Measurements from ENCODE around the gene MRPS31.

MRPS31 gene

GRCh38 chr13:40812724-40813445, 41.9 kb upstream of the MRPS31 start:
- TF ChIP-seq CTCF (IDR thresholded peaks at IDR 0.05; ENCODE audit: unreplicated experiment in 3 of 3): no peak

DNA sequence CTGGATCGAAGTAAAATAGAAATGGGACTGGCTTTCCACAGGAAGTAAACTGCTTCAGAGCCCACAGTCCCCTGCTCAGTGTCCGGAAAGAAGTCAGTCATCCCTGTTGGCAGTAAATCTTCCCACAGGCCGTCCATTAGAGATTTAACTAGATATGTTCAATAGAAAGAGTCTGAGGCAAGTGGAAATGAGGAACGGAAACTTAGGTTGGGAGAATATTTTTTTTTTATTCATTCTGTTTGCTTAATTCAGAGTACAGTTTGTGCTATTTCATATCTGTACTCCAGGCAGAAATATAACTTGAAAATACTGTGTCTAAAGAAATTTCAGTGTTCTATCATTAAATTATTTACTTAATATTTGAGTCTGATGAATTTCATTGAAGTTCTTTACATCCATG, 41.1 kb upstream of the MRPS31 start:
- Mint-ChIP-seq H3K4me1 (no peaks in the 10 kb centered on the region), H3K27ac (no peak overlapping the region), H3K36me3 (ENCODE audit: low read depth) (peaks cover 75% of the 10 kb centered on the region), H3K4me3 (no peak overlapping the region), H3K9me3 (peaks cover 26% of the 10 kb centered on the region), H3K27me3 (ENCODE audit: low read depth) (no peaks in the 10 kb centered on the region)
- no peak for TF ChIP-seq CTCF (IDR thresholded peaks at IDR 0.05; ENCODE audit: unreplicated experiment in 3 of 3)

More at GRCh38 chr13:40812724-40813445, 41.9 kb upstream of the MRPS31 start:
- no peaks in the 10 kb centered on the region for H3K4me1 Mint-ChIP-seq
- no peak overlapping the region for H3K4me3 Mint-ChIP-seq
- no peak overlapping the region for H3K27ac Mint-ChIP-seq
- H3K27me3 Mint-ChIP-seq (ENCODE audit: low read depth): no peaks in the 10 kb centered on the region
- H3K9me3 Mint-ChIP-seq: peaks cover 30% of the 10 kb centered on the region
- H3K36me3 Mint-ChIP-seq (ENCODE audit: low read depth): peaks cover 76% of the 10 kb centered on the region

DNA sequence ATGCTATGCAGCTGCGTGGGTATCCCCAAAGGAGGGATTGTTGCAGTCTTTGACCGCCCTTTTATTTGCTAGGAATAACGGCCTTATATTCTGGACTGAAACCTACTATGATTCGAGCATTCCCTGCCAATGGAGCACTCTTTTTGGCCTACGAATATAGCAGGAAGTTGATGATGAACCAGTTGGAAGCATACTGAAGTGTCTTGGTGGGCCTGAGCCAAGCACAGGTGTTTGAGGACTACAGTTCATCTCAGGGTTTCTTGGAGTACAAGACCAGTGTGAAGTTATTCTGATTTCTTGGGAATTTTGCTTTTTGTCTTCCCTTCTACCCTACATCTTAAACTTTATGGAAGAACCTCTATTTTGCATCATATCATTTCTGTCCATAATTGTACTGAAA, 38.5 kb upstream of the MRPS31 start:
- H3K27ac Mint-ChIP-seq: no peak overlapping the region
- peaks cover 7% of the 10 kb centered on the region for H3K4me1 Mint-ChIP-seq
- no peak for TF ChIP-seq CTCF (IDR thresholded peaks at IDR 0.05; ENCODE audit: unreplicated experiment in 3 of 3)
- peaks cover 5% of the 10 kb centered on the region for H3K9me3 Mint-ChIP-seq
- peaks cover 77% of the 10 kb centered on the region for H3K36me3 Mint-ChIP-seq (ENCODE audit: low read depth)
- H3K27me3 Mint-ChIP-seq (ENCODE audit: low read depth): no peaks in the 10 kb centered on the region
- no peak overlapping the region for H3K4me3 Mint-ChIP-seq

GRCh38 chr13:40806241-40806640, 35.3 kb upstream of the MRPS31 start:
- no peak for TF ChIP-seq CTCF (IDR thresholded peaks at IDR 0.05; ENCODE audit: unreplicated experiment in 3 of 3)
- no peaks in the 10 kb centered on the region for H3K9me3 Mint-ChIP-seq
- no peak overlapping the region for H3K4me3 Mint-ChIP-seq
- peaks cover 75% of the 10 kb centered on the region for H3K36me3 Mint-ChIP-seq (ENCODE audit: low read depth)
- peak overlapping the region in 2 of 3 experiments; percentile 62 to 79 for H3K27ac Mint-ChIP-seq
- peaks cover 7% of the 10 kb centered on the region for H3K4me1 Mint-ChIP-seq
- H3K27me3 Mint-ChIP-seq (ENCODE audit: low read depth): no peaks in the 10 kb centered on the region

DNA sequence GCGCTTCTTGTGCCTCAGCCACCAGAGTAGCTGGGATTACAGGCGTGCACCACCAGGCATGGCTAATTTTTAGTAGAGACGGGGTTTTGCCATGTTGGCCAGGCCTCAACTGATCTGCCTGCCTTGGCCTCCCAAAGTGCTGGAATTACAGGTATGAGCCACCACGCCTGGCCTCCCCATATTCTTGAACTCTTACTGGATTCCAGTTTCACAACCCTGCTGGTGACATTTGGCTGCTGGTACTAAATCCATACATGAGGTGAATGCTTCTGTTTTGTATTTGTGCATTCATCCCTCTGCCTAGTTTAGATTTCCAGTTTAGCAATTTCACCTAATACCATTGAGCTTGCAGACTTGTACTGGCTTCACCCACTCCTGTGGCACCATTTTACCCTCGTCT, 32.3 kb upstream of the MRPS31 start:
- Mint-ChIP-seq H3K27ac (no peak overlapping the region), H3K27me3 (ENCODE audit: low read depth) (no peaks in the 10 kb centered on the region), H3K9me3 (no peaks in the 10 kb centered on the region), H3K36me3 (ENCODE audit: low read depth) (peaks cover 79% of the 10 kb centered on the region), H3K4me3 (no peak overlapping the region), H3K4me1 (peaks cover 7% of the 10 kb centered on the region)
- TF ChIP-seq CTCF (IDR thresholded peaks at IDR 0.05; ENCODE audit: unreplicated experiment in 3 of 3): no peak

Measured in nephron (organoid).